Caco-2 (cell line): ENCODE data around the gene OLFM2. TPM values are rescaled to one million over a fixed set of nuclear protein-coding genes. Genes with fewer than 3 reads are reported as not detected.

ENCODE experiments used
- BruUV-seq: library from RNA; stranded (reverse); fragments of 400-500 nt; replicated peaks from 2 replicates; lab custom pipeline; 2021; lab: Mats Ljungman, UMichigan
- CTCF ChIA-PET: fragments of 300-600 bp; sonication (Branson Sonifier 250); formaldehyde crosslinking; loops from one replicate; lab custom pipeline; 2022; ENCODE audit warnings: antibody characterized with exemption; lab: Charles Lee
- POLR2A ChIA-PET: fragments of 300-600 bp; sonication (Branson Sonifier 250); formaldehyde crosslinking; loops from one replicate; lab custom pipeline; 2022; ENCODE audit warnings: antibody characterized with exemption; lab: Charles Lee
- DNase-seq, 2 experiments: peaks; one replicate each; pipeline versions ENCODE4 v3.0.0 to v3.0.0-alpha.2; 2020 to 2022
- H3K27me3 ChIP-seq: replicated peaks from 2 replicates; pipeline ENCODE4 v1.6.0; 2011; ENCODE audit warnings: low read length; ENCODE audit not compliant: control insufficient read depth, insufficient read depth
- H3K36me3 ChIP-seq: 2 replicates; pipeline ENCODE4 v1.5.1; 2011; ENCODE audit warnings: low read length; ENCODE audit not compliant: control insufficient read depth, insufficient read depth
- H3K4me1 ChIP-seq: fragments of 250-450 bp; sonication (Bioruptor Pico); 2 replicates; pipeline ENCODE4 v1.5.1; 2020; ENCODE audit warnings: mild to moderate bottlenecking
- H3K4me3 ChIP-seq: 2 replicates; pipeline ENCODE4 v1.5.1; 2011; ENCODE audit warnings: low read depth, mild to moderate bottlenecking, control low read depth, low read length
- H3K9me3 ChIP-seq: fragments of 250-450 bp; sonication (Bioruptor Pico); 2 replicates; pipeline ENCODE4 v1.5.1; 2020; ENCODE audit warnings: mild to moderate bottlenecking, moderate library complexity
- H3K27ac Mint-ChIP-seq: one replicate; pipeline ENCODE4 v1.8.0; 2022; ENCODE audit warnings: mixed read lengths; ENCODE audit not compliant: unreplicated experiment
- H3K27me3 Mint-ChIP-seq: one replicate; pipeline ENCODE4 v1.8.0; 2022; ENCODE audit warnings: mixed read lengths; ENCODE audit not compliant: insufficient read depth, unreplicated experiment
- H3K36me3 Mint-ChIP-seq: one replicate; pipeline ENCODE4 v1.8.0; 2022; ENCODE audit warnings: mild to moderate bottlenecking, mixed read lengths; ENCODE audit not compliant: insufficient read depth, unreplicated experiment
- H3K4me1 Mint-ChIP-seq: one replicate; pipeline ENCODE4 v1.8.0; 2022; ENCODE audit warnings: low read depth, mixed read lengths; ENCODE audit not compliant: unreplicated experiment
- H3K4me3 Mint-ChIP-seq: one replicate; pipeline ENCODE4 v1.8.0; 2022; ENCODE audit warnings: mild to moderate bottlenecking, moderate library complexity, mixed read lengths; ENCODE audit not compliant: unreplicated experiment
- H3K9me3 Mint-ChIP-seq: one replicate; pipeline ENCODE4 v1.8.0; 2022; ENCODE audit warnings: mixed read lengths; ENCODE audit not compliant: unreplicated experiment
- intact Hi-C: fragments of 100-400 bp; cut with micrococcal nuclease; formaldehyde crosslinking; loops from one replicate; pipeline ENCODE4 v1.10.0; 2022; ENCODE audit not compliant: unreplicated experiment
- total RNA-seq: library from RNA; stranded (reverse); gene quantifications from 2 replicates; pipeline ENCODE4 v1.2.3, GENCODE V29; 2022
- TF ChIP-seq, protein P1 (sequence below), 2 experiments: fragments of 200-600 bp in 1 of 2; IDR thresholded peaks; 1 replicate in 1 of 2; 2 replicates in 1 of 2; pipeline versions ENCODE4 v1.5.1 to v1.8.0; 2011 to 2022; ENCODE audit warnings: antibody characterized with exemption in 1 of 2, control low read depth in 1 of 2, inconsistent platforms in 1 of 2, low read depth in 1 of 2, low read length in 1 of 2, mild to moderate bottlenecking in 1 of 2, moderate library complexity in 1 of 2; ENCODE audit not compliant: insufficient read depth in 1 of 2, severe bottlenecking in 1 of 2, unreplicated experiment in 1 of 2

Gene OLFM2
- total RNA-seq, 1 experiment from 2014 or later = 0.34 TPM

DNA sequence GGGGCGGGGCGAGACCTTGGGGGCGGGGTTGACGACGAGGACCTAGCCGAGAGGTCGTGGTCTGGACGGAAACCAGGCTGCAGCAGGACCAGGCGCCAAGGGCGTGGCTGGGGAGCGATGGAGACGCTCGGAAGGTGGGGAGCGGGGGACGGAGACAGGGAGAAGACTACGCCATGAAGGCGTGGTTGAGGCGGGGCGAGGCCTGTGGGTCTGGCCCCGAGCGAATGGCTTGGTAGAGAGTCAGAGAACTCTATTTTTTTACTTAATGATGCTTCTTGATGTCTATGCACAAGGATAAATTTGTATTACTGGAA, 116.8 kb downstream of the OLFM2 start:
- intact Hi-C loops = loop anchor here (1.0 kb wide), 4 partner anchors 8 to 34 kb away; partner anchors contain the start of genes PIN1 and UBL5
- no peak for DNase-seq
- Mint-ChIP-seq H3K9me3 (no peaks in the 10 kb centered on the region), H3K27ac (peak overlapping the region; percentile 92), H3K27me3 (no peaks in the 10 kb centered on the region), H3K4me3 (peak overlapping the region; percentile 90), H3K4me1 (peaks cover 5% of the 10 kb centered on the region), H3K36me3 (peaks cover 39% of the 10 kb centered on the region)
- H3K4me1 ChIP-seq = peaks cover 5% of the 10 kb centered on the region
- peaks cover 8% of the 10 kb centered on the region for H3K9me3 ChIP-seq
- no peaks in the 10 kb centered on the region for H3K27me3 ChIP-seq
- H3K4me3 ChIP-seq = peak overlapping the region; percentile 19
- no peaks in the 10 kb centered on the region; the same call in 1 of the 2 replicates for H3K36me3 ChIP-seq
- no TSS peak for BruUV-seq
- TF ChIP-seq, protein P1, sequence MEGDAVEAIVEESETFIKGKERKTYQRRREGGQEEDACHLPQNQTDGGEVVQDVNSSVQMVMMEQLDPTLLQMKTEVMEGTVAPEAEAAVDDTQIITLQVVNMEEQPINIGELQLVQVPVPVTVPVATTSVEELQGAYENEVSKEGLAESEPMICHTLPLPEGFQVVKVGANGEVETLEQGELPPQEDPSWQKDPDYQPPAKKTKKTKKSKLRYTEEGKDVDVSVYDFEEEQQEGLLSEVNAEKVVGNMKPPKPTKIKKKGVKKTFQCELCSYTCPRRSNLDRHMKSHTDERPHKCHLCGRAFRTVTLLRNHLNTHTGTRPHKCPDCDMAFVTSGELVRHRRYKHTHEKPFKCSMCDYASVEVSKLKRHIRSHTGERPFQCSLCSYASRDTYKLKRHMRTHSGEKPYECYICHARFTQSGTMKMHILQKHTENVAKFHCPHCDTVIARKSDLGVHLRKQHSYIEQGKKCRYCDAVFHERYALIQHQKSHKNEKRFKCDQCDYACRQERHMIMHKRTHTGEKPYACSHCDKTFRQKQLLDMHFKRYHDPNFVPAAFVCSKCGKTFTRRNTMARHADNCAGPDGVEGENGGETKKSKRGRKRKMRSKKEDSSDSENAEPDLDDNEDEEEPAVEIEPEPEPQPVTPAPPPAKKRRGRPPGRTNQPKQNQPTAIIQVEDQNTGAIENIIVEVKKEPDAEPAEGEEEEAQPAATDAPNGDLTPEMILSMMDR (IDR thresholded peaks at IDR 0.05; ENCODE audit: insufficient read depth in 1 of 2, low read depth in 1 of 2, low read length in 1 of 2, severe bottlenecking in 1 of 2, unreplicated experiment in 1 of 2) = no peak
- ChIA-PET CTCF (interaction anchor here (1.3 kb wide), 1 partner anchor 24 kb away, joined by 5 read pairs; no protein-coding TSS in a partner anchor), POLR2A (interaction anchor here (1.0 kb wide), 1 partner anchor 8 kb away, joined by 9 read pairs; the partner anchor contains the start of gene UBL5)

- Histone ChIP-seq H3K4me3 (peak within 1 kb of the TSS; percentile 73), H3K36me3 (no peaks in the 10 kb centered on the region; the same call in 1 of the 2 replicates), H3K27me3 (no peaks in the 10 kb centered on the region), H3K4me1 (peaks cover 5% of the 10 kb centered on the region), H3K9me3 (peaks cover 8% of the 10 kb centered on the region)
- Mint-ChIP-seq H3K36me3 (peaks cover 43% of the 10 kb centered on the region), H3K27ac (peak within 1 kb of the TSS; percentile 92), H3K4me1 (peaks cover 5% of the 10 kb centered on the region), H3K4me3 (peak within 1 kb of the TSS; percentile 90), H3K27me3 (no peaks in the 10 kb centered on the region), H3K9me3 (no peaks in the 10 kb centered on the region)
- intact Hi-C loops = loop anchor here (1.0 kb wide), 4 partner anchors 8 to 34 kb away; partner anchors contain the start of genes PIN1 and UBL5
- BruUV-seq = no TSS peak
- CTCF ChIA-PET = interaction anchor here (0.6 to 1.3 kb wide), 2 partner anchors 21 to 23 kb away, joined by 5 read pairs; no protein-coding TSS in a partner anchor
- DNase-seq = peak; percentile 99 to 100
- TF ChIP-seq, protein P1 (IDR thresholded peaks at IDR 0.05; ENCODE audit: insufficient read depth in 1 of 2, low read depth in 1 of 2, low read length in 1 of 2, severe bottlenecking in 1 of 2, unreplicated experiment in 1 of 2) = no peak
- POLR2A ChIA-PET = interaction anchor here (0.6 to 1.0 kb wide), 2 partner anchors 8 to 452 kb away, joined by 9 to 11 read pairs; partner anchors contain the start of genes ICAM1 and UBL5
These were observed 117.3 kb downstream of the OLFM2 start, which contains the start of gene FBXL12 for GRCh38 chr19:9818734-9819595. FBXL12 (minus strand) TSS chr19:9819079; CDS start chr19:9818813, 266 bp downstream.

- H3K27me3 Mint-ChIP-seq = no peaks in the 10 kb centered on the region
- BruUV-seq = no TSS peak
- peak overlapping the region; percentile 92 for H3K27ac Mint-ChIP-seq
- no peaks in the 10 kb centered on the region for H3K9me3 Mint-ChIP-seq
- peak overlapping the region; percentile 73 for H3K4me3 ChIP-seq
- H3K36me3 Mint-ChIP-seq = peaks cover 50% of the 10 kb centered on the region
- ChIA-PET CTCF (interaction anchor here (1.3 kb wide), 1 partner anchor 23 kb away, joined by 5 read pairs; no protein-coding TSS in a partner anchor), POLR2A (interaction anchor here (0.6 to 1.0 kb wide), 2 partner anchors 9 to 453 kb away, joined by 9 to 11 read pairs; partner anchors contain the start of genes ICAM1 and UBL5)
- intact Hi-C loops = no loop called here
- TF ChIP-seq, protein P1 (IDR thresholded peaks at IDR 0.05; ENCODE audit: insufficient read depth in 1 of 2, low read depth in 1 of 2, low read length in 1 of 2, severe bottlenecking in 1 of 2, unreplicated experiment in 1 of 2) = no peak
- H3K36me3 ChIP-seq = no peaks in the 10 kb centered on the region; the same call in 1 of the 2 replicates
- H3K4me3 Mint-ChIP-seq = peak overlapping the region; percentile 90
- H3K4me1 ChIP-seq = peaks cover 5% of the 10 kb centered on the region
- no peaks in the 10 kb centered on the region for H3K27me3 ChIP-seq
- DNase-seq = no peak
- H3K9me3 ChIP-seq = peaks cover 8% of the 10 kb centered on the region
- peaks cover 5% of the 10 kb centered on the region for H3K4me1 Mint-ChIP-seq
These were observed 118.1 kb downstream of the OLFM2 start for GRCh38 chr19:9818175-9818733.
